Measurements from ENCODE around the gene RTN1. TPM values are rescaled to one million over a fixed set of nuclear protein-coding genes. Genes with fewer than 3 reads are reported as not detected.

The RTN1 gene
- total RNA-seq, 1 donor from 2014 or later = 0.80 TPM

DNA sequence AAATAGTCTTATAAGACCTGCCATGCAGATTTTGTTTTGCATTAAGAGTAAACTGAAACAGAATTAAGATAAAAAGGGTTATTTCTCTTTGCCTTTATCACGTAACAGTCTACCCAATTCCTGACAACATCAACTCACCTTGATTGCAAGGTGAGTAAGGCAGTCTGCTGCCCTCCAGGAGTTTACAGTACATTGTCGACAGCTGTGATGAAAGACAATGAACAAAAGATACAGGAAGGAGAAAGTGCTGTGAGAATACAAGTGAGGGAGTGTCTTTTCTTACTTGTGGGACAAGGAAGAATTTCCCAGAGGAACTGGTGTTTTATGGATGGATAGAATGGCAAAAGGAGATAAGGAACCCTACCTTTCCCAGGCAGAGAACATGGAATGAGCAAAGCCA lies 101.0 kb downstream of the RTN1 start:
- TF ChIP-seq, protein P1, sequence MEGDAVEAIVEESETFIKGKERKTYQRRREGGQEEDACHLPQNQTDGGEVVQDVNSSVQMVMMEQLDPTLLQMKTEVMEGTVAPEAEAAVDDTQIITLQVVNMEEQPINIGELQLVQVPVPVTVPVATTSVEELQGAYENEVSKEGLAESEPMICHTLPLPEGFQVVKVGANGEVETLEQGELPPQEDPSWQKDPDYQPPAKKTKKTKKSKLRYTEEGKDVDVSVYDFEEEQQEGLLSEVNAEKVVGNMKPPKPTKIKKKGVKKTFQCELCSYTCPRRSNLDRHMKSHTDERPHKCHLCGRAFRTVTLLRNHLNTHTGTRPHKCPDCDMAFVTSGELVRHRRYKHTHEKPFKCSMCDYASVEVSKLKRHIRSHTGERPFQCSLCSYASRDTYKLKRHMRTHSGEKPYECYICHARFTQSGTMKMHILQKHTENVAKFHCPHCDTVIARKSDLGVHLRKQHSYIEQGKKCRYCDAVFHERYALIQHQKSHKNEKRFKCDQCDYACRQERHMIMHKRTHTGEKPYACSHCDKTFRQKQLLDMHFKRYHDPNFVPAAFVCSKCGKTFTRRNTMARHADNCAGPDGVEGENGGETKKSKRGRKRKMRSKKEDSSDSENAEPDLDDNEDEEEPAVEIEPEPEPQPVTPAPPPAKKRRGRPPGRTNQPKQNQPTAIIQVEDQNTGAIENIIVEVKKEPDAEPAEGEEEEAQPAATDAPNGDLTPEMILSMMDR (IDR thresholded peaks at IDR 0.05; ENCODE audit: borderline replicate concordance) = no peak
- Histone ChIP-seq H3K4me3 (no peak overlapping the region), H3K9me3 (replicated peaks) (no peaks in the 10 kb centered on the region), H3K4me1 (no peaks in the 10 kb centered on the region), H3K27me3 (ENCODE audit: low read depth) (no peaks in the 10 kb centered on the region), H3K27ac (replicated peaks) (no peak overlapping the region), H3K36me3 (no peaks in the 10 kb centered on the region)
- intact Hi-C loops (cut with micrococcal nuclease) = no loop called here
- no peak for DNase-seq

DNA sequence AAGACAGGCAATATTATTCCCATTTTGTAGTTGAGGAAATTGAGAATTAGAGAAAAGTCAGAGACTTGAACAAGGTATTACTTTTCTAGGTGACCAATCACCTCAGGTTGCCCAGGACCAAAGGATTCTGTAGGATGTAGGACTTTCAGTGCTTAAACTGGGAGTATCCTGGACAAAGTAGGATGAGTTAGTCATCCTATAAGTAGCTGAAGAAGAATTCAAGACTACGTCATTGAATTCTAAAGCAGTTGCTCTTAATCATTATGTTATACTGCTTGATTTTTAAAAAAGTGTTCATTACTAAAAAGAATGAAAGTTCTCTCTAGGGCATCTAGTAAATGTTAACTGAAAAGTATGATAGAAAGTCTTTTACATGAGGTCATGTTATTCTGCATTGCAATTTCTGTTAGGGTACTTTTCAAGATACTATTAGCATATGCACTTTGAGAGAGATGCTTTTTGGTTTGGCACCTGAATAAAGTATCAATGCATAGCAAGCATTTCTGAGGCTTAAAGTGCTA lies 101.7 kb downstream of the RTN1 start:
- H3K27ac ChIP-seq (replicated peaks) = no peak overlapping the region
- no peaks in the 10 kb centered on the region for H3K4me1 ChIP-seq
- intact Hi-C loops (cut with micrococcal nuclease) = no loop called here
- H3K36me3 ChIP-seq = no peaks in the 10 kb centered on the region
- H3K4me3 ChIP-seq = no peak overlapping the region
- TF ChIP-seq, protein P1 (IDR thresholded peaks at IDR 0.05; ENCODE audit: borderline replicate concordance) = no peak
- no peaks in the 10 kb centered on the region for H3K27me3 ChIP-seq (ENCODE audit: low read depth)
- no peaks in the 10 kb centered on the region for H3K9me3 ChIP-seq (replicated peaks)
- no peak for DNase-seq

DNA sequence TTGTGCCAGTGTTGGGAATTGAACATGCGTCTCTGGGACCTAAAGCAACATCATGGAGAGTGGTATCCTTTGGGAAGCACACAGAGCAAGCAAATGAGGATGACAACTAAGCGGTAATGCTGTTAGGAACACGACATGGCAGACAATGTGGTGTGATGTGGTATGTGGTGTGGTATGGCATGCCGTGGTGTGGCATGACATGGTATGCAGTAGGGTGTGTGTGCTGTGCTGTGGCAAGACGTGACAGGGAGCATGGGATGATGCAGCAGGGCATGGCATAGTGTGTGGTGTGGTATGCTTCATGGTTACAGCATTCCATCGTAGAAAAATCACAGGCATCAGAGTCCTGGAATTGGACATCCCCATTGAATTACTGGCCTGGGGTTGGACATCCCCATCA lies 108.7 kb downstream of the RTN1 start:
- no peaks in the 10 kb centered on the region for H3K27me3 ChIP-seq (ENCODE audit: low read depth)
- H3K4me1 ChIP-seq = no peaks in the 10 kb centered on the region
- DNase-seq = no peak
- intact Hi-C loops (cut with micrococcal nuclease) = no loop called here
- H3K9me3 ChIP-seq (replicated peaks) = no peaks in the 10 kb centered on the region
- no peaks in the 10 kb centered on the region for H3K36me3 ChIP-seq
- H3K4me3 ChIP-seq = no peak overlapping the region
- TF ChIP-seq, protein P1 (IDR thresholded peaks at IDR 0.05; ENCODE audit: borderline replicate concordance) = no peak
- no peak overlapping the region for H3K27ac ChIP-seq (replicated peaks)

DNA sequence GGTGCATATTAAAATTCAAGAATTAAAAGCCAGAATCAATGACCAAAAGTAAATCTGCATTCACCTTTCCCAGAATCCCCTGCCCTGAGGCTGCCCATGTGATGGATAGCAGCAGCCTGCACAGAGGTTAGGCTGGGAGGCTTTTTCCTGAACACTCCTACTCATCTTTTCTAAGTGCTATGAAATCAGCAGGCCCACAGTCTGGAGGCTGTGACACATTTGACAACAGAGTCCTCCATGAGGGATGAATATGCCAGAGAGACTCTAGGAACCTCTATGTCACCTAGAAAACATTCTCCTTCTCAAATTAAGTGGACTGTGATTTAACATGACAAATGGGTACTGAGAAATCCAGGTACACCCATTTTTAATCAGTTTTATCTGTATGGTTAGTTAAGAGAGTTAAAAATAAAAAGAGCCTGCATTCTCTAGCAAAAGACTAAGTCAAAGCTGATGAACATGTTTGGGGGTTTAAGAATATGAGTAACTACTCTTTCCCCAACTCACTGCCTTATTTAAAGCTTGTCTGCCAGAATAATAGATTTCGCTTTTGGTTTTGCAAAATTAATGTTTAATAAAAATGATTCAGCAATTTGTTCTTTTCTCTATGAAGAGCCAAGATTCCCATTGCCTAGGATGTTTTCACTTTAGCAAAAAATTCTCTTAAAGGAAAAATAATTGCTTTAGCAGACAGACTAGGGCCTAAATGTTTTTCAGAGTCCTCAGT lies 115.0 kb downstream of the RTN1 start:
- no peaks in the 10 kb centered on the region for H3K9me3 ChIP-seq (replicated peaks)
- TF ChIP-seq, protein P1 (IDR thresholded peaks at IDR 0.05; ENCODE audit: borderline replicate concordance) = no peak
- H3K27ac ChIP-seq (replicated peaks) = no peak overlapping the region
- H3K4me1 ChIP-seq = no peaks in the 10 kb centered on the region
- intact Hi-C loops (cut with micrococcal nuclease) = no loop called here
- H3K4me3 ChIP-seq = no peak overlapping the region
- no peak for DNase-seq
- no peaks in the 10 kb centered on the region for H3K27me3 ChIP-seq (ENCODE audit: low read depth)
- no peaks in the 10 kb centered on the region for H3K36me3 ChIP-seq

DNA sequence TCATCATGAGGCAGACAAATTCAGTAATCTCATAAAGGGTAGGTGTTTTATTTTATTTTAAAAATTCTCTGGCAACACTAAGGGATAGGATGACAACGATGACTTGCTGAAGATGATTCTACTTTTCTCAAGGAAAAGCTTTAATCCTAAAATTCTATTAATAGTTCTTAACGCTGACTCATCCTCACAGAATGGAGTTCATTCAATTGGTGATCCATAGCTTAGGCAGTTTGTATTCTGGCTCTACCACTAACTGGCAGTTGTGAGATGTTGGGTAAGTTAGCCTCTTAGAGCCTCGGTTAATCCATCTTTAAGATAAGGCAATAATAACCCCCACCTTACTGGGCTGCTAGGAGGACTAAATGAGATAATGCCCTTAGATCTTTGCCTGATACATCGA lies 116.3 kb downstream of the RTN1 start:
- H3K36me3 ChIP-seq = no peaks in the 10 kb centered on the region
- TF ChIP-seq, protein P1 (IDR thresholded peaks at IDR 0.05; ENCODE audit: borderline replicate concordance) = no peak
- intact Hi-C loops (cut with micrococcal nuclease) = no loop called here
- no peak overlapping the region for H3K27ac ChIP-seq (replicated peaks)
- no peak for DNase-seq
- H3K4me3 ChIP-seq = no peak overlapping the region
- H3K27me3 ChIP-seq (ENCODE audit: low read depth) = no peaks in the 10 kb centered on the region
- no peaks in the 10 kb centered on the region for H3K4me1 ChIP-seq
- no peaks in the 10 kb centered on the region for H3K9me3 ChIP-seq (replicated peaks)

All from left ventricle myocardium inferior (tissue), 1 donor.